ENCODE data around the gene GTF2B.

GRCh38 chr1:88936760-88937342, 45.5 kb upstream of the GTF2B start:
- TF ChIP-seq, protein P1, sequence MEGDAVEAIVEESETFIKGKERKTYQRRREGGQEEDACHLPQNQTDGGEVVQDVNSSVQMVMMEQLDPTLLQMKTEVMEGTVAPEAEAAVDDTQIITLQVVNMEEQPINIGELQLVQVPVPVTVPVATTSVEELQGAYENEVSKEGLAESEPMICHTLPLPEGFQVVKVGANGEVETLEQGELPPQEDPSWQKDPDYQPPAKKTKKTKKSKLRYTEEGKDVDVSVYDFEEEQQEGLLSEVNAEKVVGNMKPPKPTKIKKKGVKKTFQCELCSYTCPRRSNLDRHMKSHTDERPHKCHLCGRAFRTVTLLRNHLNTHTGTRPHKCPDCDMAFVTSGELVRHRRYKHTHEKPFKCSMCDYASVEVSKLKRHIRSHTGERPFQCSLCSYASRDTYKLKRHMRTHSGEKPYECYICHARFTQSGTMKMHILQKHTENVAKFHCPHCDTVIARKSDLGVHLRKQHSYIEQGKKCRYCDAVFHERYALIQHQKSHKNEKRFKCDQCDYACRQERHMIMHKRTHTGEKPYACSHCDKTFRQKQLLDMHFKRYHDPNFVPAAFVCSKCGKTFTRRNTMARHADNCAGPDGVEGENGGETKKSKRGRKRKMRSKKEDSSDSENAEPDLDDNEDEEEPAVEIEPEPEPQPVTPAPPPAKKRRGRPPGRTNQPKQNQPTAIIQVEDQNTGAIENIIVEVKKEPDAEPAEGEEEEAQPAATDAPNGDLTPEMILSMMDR (IDR thresholded peaks at IDR 0.05), result no peak
- TF ChIP-seq EP300 (IDR thresholded peaks at IDR 0.05; ENCODE audit: low read depth), result no peak

All from transverse colon (tissue), 3 donors.